KMS-11 (cell line): ENCODE data around the gene ANKRD6.

Experiments
- H2AFZ ChIP-seq: fragments of 200-600 bp; sonication (generic); 2 replicates; pipeline ENCODE4 v1.6.1; 2016; ENCODE audit warnings: antibody characterized with exemption, mixed run types, low read depth
- H3K27ac ChIP-seq: fragments of 200-600 bp; sonication (generic); 2 replicates; pipeline ENCODE4 v1.6.1; 2016; ENCODE audit warnings: mild to moderate bottlenecking, mixed run types
- H3K27me3 ChIP-seq: fragments of 200-600 bp; sonication (generic); 2 replicates; pipeline ENCODE4 v1.6.1; 2017; ENCODE audit warnings: mild to moderate bottlenecking, low read depth, mixed run types, moderate library complexity; ENCODE audit not compliant: insufficient read depth
- H3K36me3 ChIP-seq: fragments of 200-600 bp; sonication (generic); 2 replicates; pipeline ENCODE4 v1.6.1; 2017; ENCODE audit warnings: mild to moderate bottlenecking, mixed run types; ENCODE audit not compliant: insufficient read depth
- H3K4me1 ChIP-seq: fragments of 200-600 bp; sonication (generic); 2 replicates; pipeline ENCODE4 v1.6.1; 2016; ENCODE audit warnings: mild to moderate bottlenecking, low read depth, mixed run types; ENCODE audit not compliant: poor library complexity, severe bottlenecking
- H3K4me2 ChIP-seq: fragments of 200-600 bp; sonication (generic); 2 replicates; pipeline ENCODE4 v1.7.0; 2016; ENCODE audit warnings: mild to moderate bottlenecking, mixed run types
- H3K4me3 ChIP-seq: fragments of 200-600 bp; sonication (generic); IDR thresholded peaks from 2 replicates; pipeline ENCODE4 v1.6.1; 2017; ENCODE audit warnings: low read depth, low read length, mixed read lengths; ENCODE audit not compliant: insufficient read depth
- H3K79me2 ChIP-seq: fragments of 200-600 bp; sonication (generic); 2 replicates; pipeline ENCODE4 v1.6.1; 2016; ENCODE audit warnings: low read depth, mixed run types; ENCODE audit not compliant: insufficient read depth
- H3K9ac ChIP-seq: fragments of 200-600 bp; sonication (generic); 2 replicates; pipeline ENCODE4 v1.6.1; 2016; ENCODE audit warnings: mild to moderate bottlenecking, mixed run types
- H4K20me1 ChIP-seq: fragments of 200-600 bp; sonication (generic); 2 replicates; pipeline ENCODE4 v1.6.1; 2016; ENCODE audit warnings: mild to moderate bottlenecking, mixed run types; ENCODE audit not compliant: insufficient read depth
- TF ChIP-seq, protein P1 (sequence below): fragments of 200-600 bp; sonication (generic); conservative IDR thresholded peaks from 2 replicates; pipeline ENCODE4 v1.6.1; 2017; ENCODE audit warnings: low read depth, mild to moderate bottlenecking, antibody characterized with exemption, low read length, moderate library complexity, mixed read lengths

Gene ANKRD6

DNA sequence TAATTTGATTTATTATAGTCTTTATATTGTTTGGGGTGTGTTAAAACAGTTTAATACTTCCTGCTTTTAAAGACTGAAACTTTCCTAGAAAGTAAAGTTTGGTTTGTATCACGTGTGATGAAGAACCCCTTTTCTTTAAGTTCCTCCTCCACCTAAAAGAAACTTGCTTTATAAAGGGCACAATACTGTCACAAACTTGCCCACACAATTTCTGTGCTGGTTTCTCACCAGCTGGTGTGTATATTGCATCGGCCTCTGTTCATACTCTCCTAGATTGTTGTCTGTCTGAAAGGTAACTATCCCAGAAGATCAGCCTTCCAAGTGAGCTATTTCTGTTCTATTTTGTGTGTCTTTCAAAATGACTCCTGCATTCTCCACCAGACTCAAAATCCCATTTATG lies 46.9 kb downstream of the ANKRD6 start:
- no peak overlapping the region for H3K4me2 ChIP-seq
- H3K79me2 ChIP-seq: no peaks in the 10 kb centered on the region
- H3K4me1 ChIP-seq: peaks cover 19% of the 10 kb centered on the region
- H3K9ac ChIP-seq: no peak overlapping the region
- H3K27ac ChIP-seq: no peak overlapping the region
- no peaks in the 10 kb centered on the region for H3K36me3 ChIP-seq
- TF ChIP-seq, protein P1, sequence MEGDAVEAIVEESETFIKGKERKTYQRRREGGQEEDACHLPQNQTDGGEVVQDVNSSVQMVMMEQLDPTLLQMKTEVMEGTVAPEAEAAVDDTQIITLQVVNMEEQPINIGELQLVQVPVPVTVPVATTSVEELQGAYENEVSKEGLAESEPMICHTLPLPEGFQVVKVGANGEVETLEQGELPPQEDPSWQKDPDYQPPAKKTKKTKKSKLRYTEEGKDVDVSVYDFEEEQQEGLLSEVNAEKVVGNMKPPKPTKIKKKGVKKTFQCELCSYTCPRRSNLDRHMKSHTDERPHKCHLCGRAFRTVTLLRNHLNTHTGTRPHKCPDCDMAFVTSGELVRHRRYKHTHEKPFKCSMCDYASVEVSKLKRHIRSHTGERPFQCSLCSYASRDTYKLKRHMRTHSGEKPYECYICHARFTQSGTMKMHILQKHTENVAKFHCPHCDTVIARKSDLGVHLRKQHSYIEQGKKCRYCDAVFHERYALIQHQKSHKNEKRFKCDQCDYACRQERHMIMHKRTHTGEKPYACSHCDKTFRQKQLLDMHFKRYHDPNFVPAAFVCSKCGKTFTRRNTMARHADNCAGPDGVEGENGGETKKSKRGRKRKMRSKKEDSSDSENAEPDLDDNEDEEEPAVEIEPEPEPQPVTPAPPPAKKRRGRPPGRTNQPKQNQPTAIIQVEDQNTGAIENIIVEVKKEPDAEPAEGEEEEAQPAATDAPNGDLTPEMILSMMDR: no peak
- H4K20me1 ChIP-seq: no peaks in the 10 kb centered on the region
- H2AFZ ChIP-seq: no peak overlapping the region
- no peak overlapping the region for H3K4me3 ChIP-seq
- no peaks in the 10 kb centered on the region for H3K27me3 ChIP-seq

- TF ChIP-seq, protein P1: no peak
- no peak overlapping the region for H3K27ac ChIP-seq
- no peaks in the 10 kb centered on the region for H4K20me1 ChIP-seq
- no peaks in the 10 kb centered on the region for H3K79me2 ChIP-seq
- no peak overlapping the region for H3K9ac ChIP-seq
- H3K4me3 ChIP-seq: no peak overlapping the region
- H3K4me2 ChIP-seq: no peak overlapping the region
- H3K27me3 ChIP-seq: no peaks in the 10 kb centered on the region
- H2AFZ ChIP-seq: no peak overlapping the region
- no peaks in the 10 kb centered on the region for H3K36me3 ChIP-seq
- H3K4me1 ChIP-seq: peaks cover 1% of the 10 kb centered on the region
These were observed 48.7 kb downstream of the ANKRD6 start for GRCh38 chr6:89481695-89482094.

GRCh38 chr6:89482126-89482525 lies 49.2 kb downstream of the ANKRD6 start:
- H2AFZ ChIP-seq: no peak overlapping the region
- TF ChIP-seq, protein P1: no peak
- no peak overlapping the region for H3K9ac ChIP-seq
- no peak overlapping the region for H3K4me3 ChIP-seq
- no peaks in the 10 kb centered on the region for H4K20me1 ChIP-seq
- no peaks in the 10 kb centered on the region for H3K27me3 ChIP-seq
- no peaks in the 10 kb centered on the region for H3K36me3 ChIP-seq
- H3K4me1 ChIP-seq: no peaks in the 10 kb centered on the region
- no peaks in the 10 kb centered on the region for H3K79me2 ChIP-seq
- H3K27ac ChIP-seq: no peak overlapping the region
- H3K4me2 ChIP-seq: no peak overlapping the region

GRCh38 chr6:89483111-89483720 lies 50.3 kb downstream of the ANKRD6 start:
- no peaks in the 10 kb centered on the region for H3K79me2 ChIP-seq
- H3K27me3 ChIP-seq: no peaks in the 10 kb centered on the region
- H3K9ac ChIP-seq: no peak overlapping the region
- H3K27ac ChIP-seq: no peak overlapping the region
- no peaks in the 10 kb centered on the region for H3K4me1 ChIP-seq
- no peak overlapping the region for H2AFZ ChIP-seq
- H3K4me2 ChIP-seq: no peak overlapping the region
- H4K20me1 ChIP-seq: no peaks in the 10 kb centered on the region
- TF ChIP-seq, protein P1: no peak
- H3K36me3 ChIP-seq: no peaks in the 10 kb centered on the region
- no peak overlapping the region for H3K4me3 ChIP-seq
